SW 1271 (cell line): Measurements from ENCODE around the gene GDAP1L1.
"Not testable (repeated sequence)": the region's sequence is repeated elsewhere in the genome, so short reads cannot be mapped to it uniquely, and the experiment has no call there.

Experiments used
- DNase-seq, 2 experiments: peaks; one replicate each; lab custom pipeline; 2025; lab: John Stamatoyannopoulos, UW

The GDAP1L1 gene

GRCh38 chr20:44255942-44256341 is 8.8 kb downstream of the GDAP1L1 start:
- no peak for DNase-seq

- DNase-seq: no peak
These were observed 9.9 kb downstream of the GDAP1L1 start for GRCh38 chr20:44256961-44257360.

GRCh38 chr20:44258226-44258890 is 11.2 kb downstream of the GDAP1L1 start:
- no peak for DNase-seq

- no peak for DNase-seq
These were observed 17.2 kb downstream of the GDAP1L1 start for GRCh38 chr20:44264287-44264686.

GRCh38 chr20:44268802-44269201 is 21.7 kb downstream of the GDAP1L1 start:
- no peak for DNase-seq

GRCh38 chr20:44271915-44272663 is 25.0 kb downstream of the GDAP1L1 start:
- DNase-seq: no peak

- DNase-seq: no peak
These were observed 26.4 kb downstream of the GDAP1L1 start for GRCh38 chr20:44273231-44274215.

GRCh38 chr20:44274303-44275017 is 27.4 kb downstream of the GDAP1L1 start:
- DNase-seq: no peak

GRCh38 chr20:44279228-44279627 is 32.1 kb downstream of the GDAP1L1 start:
- no peak for DNase-seq

- DNase-seq: no peak
These were observed 33.3 kb downstream of the GDAP1L1 start for GRCh38 chr20:44280387-44280786.

GRCh38 chr20:44282192-44282591 is 35.1 kb downstream of the GDAP1L1 start:
- DNase-seq: no peak

GRCh38 chr20:44284032-44284431 is 36.9 kb downstream of the GDAP1L1 start:
- DNase-seq: no peak

- DNase-seq: no peak
These were observed 40.4 kb downstream of the GDAP1L1 start for GRCh38 chr20:44287272-44288097.

GRCh38 chr20:44288252-44288651 is 41.1 kb downstream of the GDAP1L1 start:
- DNase-seq: no peak

GRCh38 chr20:44291754-44292153 is 44.6 kb downstream of the GDAP1L1 start:
- no peak for DNase-seq

GRCh38 chr20:44296011-44296410 is 48.9 kb downstream of the GDAP1L1 start:
- no peak for DNase-seq

GRCh38 chr20:44297721-44298120 is 50.6 kb downstream of the GDAP1L1 start:
- no peak for DNase-seq

- not testable (repeated sequence) for DNase-seq
These were observed 52.0 kb downstream of the GDAP1L1 start for GRCh38 chr20:44299011-44299535.

GRCh38 chr20:44301285-44301684 is 54.2 kb downstream of the GDAP1L1 start:
- DNase-seq: no peak

- DNase-seq: no peak
These were observed 55.0 kb downstream of the GDAP1L1 start for GRCh38 chr20:44302026-44302669.
